Stimulated activated CD4-positive, alpha-beta T cell treated with anti-CD3 and anti-CD28 coated beads, Interleukin-1b, Interleukin-23, amount 100 ng/mL, for 1 hour (primary cell): ENCODE measurements around the gene SDR39U1.

ENCODE experiments used
- DNase-seq, 2 donors: peaks; one replicate each; pipeline ENCODE4 v3.0.0-alpha.2; 2020; ENCODE audit warnings: low read depth in 2 of 2

The SDR39U1 gene

GRCh38 chr14:24390701-24391468, 51.7 kb downstream of the SDR39U1 start:
- DNase-seq: no peak
